Natural killer cell (primary cell): ENCODE data around the gene SUPT7L. TPM values are rescaled to one million over a fixed set of nuclear protein-coding genes. Genes with fewer than 3 reads are reported as not detected.

Experiments
- ATAC-seq, 3 donors: fragments of 150-1000 bp in 2 of 3; fragments of 200-7000 bp in 1 of 3; cut with Tn5 transposase; 1 replicate in 1 of 3; 2 replicates in 2 of 3; pipeline ENCODE4 v1.10.0; 2021; ENCODE audit warnings: mild to moderate bottlenecking in 2 of 3, moderate library complexity in 2 of 3
- DNase-seq, 2 donors: peaks; one replicate each; pipeline versions ENCODE4 v3.0.0 to v3.0.0-alpha.2; 2013 to 2021; ENCODE audit warnings: mixed read lengths in 1 of 2
- H3K27ac ChIP-seq: one replicate; pipeline ENCODE4 v1.5.1; 2013; ENCODE audit warnings: mild to moderate bottlenecking, low read length
- H3K27me3 ChIP-seq: one replicate; pipeline ENCODE4 v1.6.1; 2013; ENCODE audit warnings: low read length; ENCODE audit not compliant: control insufficient read depth, insufficient read depth
- H3K36me3 ChIP-seq: one replicate; pipeline ENCODE4 v1.6.1; 2013; ENCODE audit warnings: low read length; ENCODE audit not compliant: control insufficient read depth, insufficient read depth
- H3K4me1 ChIP-seq: one replicate; pipeline ENCODE4 v1.6.1; 2013; ENCODE audit warnings: low read length; ENCODE audit not compliant: control insufficient read depth, insufficient read depth
- H3K4me3 ChIP-seq: one replicate; pipeline ENCODE4 v1.5.1; 2013; ENCODE audit warnings: low read length
- H3K9me3 ChIP-seq: one replicate; pipeline ENCODE4 v1.6.1; 2013; ENCODE audit warnings: low read length; ENCODE audit not compliant: control insufficient read depth, insufficient read depth
- H3K27ac Mint-ChIP-seq, 2 donors: one replicate each; pipeline ENCODE4 v1.8.0; 2022; ENCODE audit warnings: mild to moderate bottlenecking in 2 of 2, mixed read lengths in 2 of 2, moderate library complexity in 1 of 2
- H3K27me3 Mint-ChIP-seq, 2 donors: one replicate each; pipeline ENCODE4 v1.8.0; 2022; ENCODE audit warnings: low read depth in 2 of 2, mixed read lengths in 2 of 2
- H3K36me3 Mint-ChIP-seq: one replicate; pipeline ENCODE4 v1.8.0; 2022; ENCODE audit warnings: mixed read lengths
- H3K4me1 Mint-ChIP-seq, 2 donors: one replicate each; pipeline ENCODE4 v1.8.0; 2022; ENCODE audit warnings: mixed read lengths in 2 of 2
- H3K4me3 Mint-ChIP-seq: one replicate; pipeline ENCODE4 v1.8.0; 2022; ENCODE audit warnings: mild to moderate bottlenecking, moderate library complexity, mixed read lengths
- H3K9me3 Mint-ChIP-seq, 2 donors: one replicate each; pipeline ENCODE4 v1.8.0; 2022; ENCODE audit warnings: mixed read lengths in 2 of 2
- CTCF ChIP-seq: fragments of 200-600 bp; IDR thresholded peaks from one replicate; pipeline ENCODE4 v1.8.0; 2022; ENCODE audit warnings: antibody characterized with exemption
- WGBS: methylation state at CpG from one replicate; pipeline ENCODE4 v1.1.7; 2013; ENCODE audit warnings: missing lambda C conversion rate; ENCODE audit not compliant: insufficient coverage; 5-methylcytosine and 5-hydroxymethylcytosine counted together
- intact Hi-C: fragments of 100-400 bp; cut with micrococcal nuclease; formaldehyde crosslinking; loops from one replicate; pipeline ENCODE4 v1.14.2; 2022
- total RNA-seq, 4 donors: library from RNA; stranded (reverse); fragments of 120-200 nt in 1 of 4; gene quantifications; one replicate each; pipeline versions ENCODE4 v1.2.3 to v1.2.4, GENCODE V29; 2013 to 2022

Gene SUPT7L
- total RNA-seq, 3 donors from 2014 or later (not counting 1 experiment from before 2014, with no cell fraction given) = 52.2 to 53.7 (median 52.8) TPM

- H3K9me3 ChIP-seq = no peaks in the 10 kb centered on the region
- Mint-ChIP-seq H3K27me3 (no peaks in the 10 kb centered on the region), H3K9me3 (no peaks in the 10 kb centered on the region), H3K4me1 (peaks cover 5 to 7% of the 10 kb centered on the region in 2 donors), H3K36me3 (peaks cover 28% of the 10 kb centered on the region), H3K27ac (no peak overlapping the region), H3K4me3 (no peak overlapping the region)
- TF ChIP-seq CTCF = no peak
- ATAC-seq (no peak), DNase-seq (no peak)
- no peak overlapping the region for H3K27ac ChIP-seq
- no peaks in the 10 kb centered on the region for H3K27me3 ChIP-seq
- H3K4me3 ChIP-seq = no peak overlapping the region
- H3K36me3 ChIP-seq = peaks cover 60% of the 10 kb centered on the region
- H3K4me1 ChIP-seq = no peaks in the 10 kb centered on the region
- intact Hi-C loops = no loop called here
- 92% methylated on average over 5 of the region's 5 CpGs for WGBS
These were observed 9.5 kb upstream of the SUPT7L start for GRCh38 chr2:27672723-27673486.

GRCh38 chr2:27671235-27671634 is 7.8 kb upstream of the SUPT7L start:
- Histone ChIP-seq H3K9me3 (no peaks in the 10 kb centered on the region), H3K27ac (no peak overlapping the region), H3K27me3 (no peaks in the 10 kb centered on the region), H3K4me3 (no peak overlapping the region), H3K4me1 (no peaks in the 10 kb centered on the region), H3K36me3 (peaks cover 52% of the 10 kb centered on the region)
- Mint-ChIP-seq H3K4me1 (peaks cover 5 to 10% of the 10 kb centered on the region in 2 donors), H3K36me3 (peaks cover 28% of the 10 kb centered on the region), H3K27me3 (no peaks in the 10 kb centered on the region), H3K9me3 (no peaks in the 10 kb centered on the region), H3K27ac (no peak overlapping the region), H3K4me3 (no peak overlapping the region)
- ATAC-seq = no peak
- 87% methylated on average over 3 of the region's 4 CpGs for WGBS
- TF ChIP-seq CTCF = no peak
- intact Hi-C loops = no loop called here
- no peak for DNase-seq

GRCh38 chr2:27667446-27667845 is 4.0 kb upstream of the SUPT7L start:
- Histone ChIP-seq H3K27me3 (no peaks in the 10 kb centered on the region), H3K36me3 (peaks cover 34% of the 10 kb centered on the region), H3K4me3 (no peak overlapping the region), H3K9me3 (no peaks in the 10 kb centered on the region), H3K4me1 (peaks cover 20% of the 10 kb centered on the region), H3K27ac (no peak overlapping the region)
- Mint-ChIP-seq H3K27me3 (no peaks in the 10 kb centered on the region), H3K9me3 (no peaks in the 10 kb centered on the region), H3K36me3 (peaks cover 21% of the 10 kb centered on the region), H3K4me1 (peaks cover 23 to 35% of the 10 kb centered on the region in 2 donors), H3K27ac (no peak overlapping the region), H3K4me3 (no peak overlapping the region)
- no CpG with 5 or more reads among the region's 1 CpG for WGBS
- intact Hi-C loops = no loop called here
- no peak for DNase-seq
- TF ChIP-seq CTCF = no peak
- ATAC-seq = no peak
